OCI-LY7 (cell line): ENCODE data around the gene VMAC. TPM values are rescaled to one million over a fixed set of nuclear protein-coding genes. Genes with fewer than 3 reads are reported as not detected.

Source experiments
- BruUV-seq: library from RNA; stranded (reverse); fragments of 400-500 nt; replicated peaks from 2 replicates; lab custom pipeline; 2021; lab: Mats Ljungman, UMichigan
- CTCF ChIA-PET: fragments of 300-600 bp; sonication (Branson Sonifier 250); formaldehyde crosslinking; loops from one replicate; lab custom pipeline; 2022; ENCODE audit warnings: antibody characterized with exemption; ENCODE audit not compliant: unreplicated experiment; lab: Charles Lee
- POLR2A ChIA-PET: fragments of 300-600 bp; sonication (Branson Sonifier 250); formaldehyde crosslinking; loops from one replicate; lab custom pipeline; 2022; ENCODE audit warnings: antibody characterized with exemption; lab: Charles Lee
- DNase-seq: peaks from one replicate; pipeline ENCODE4 v3.0.0-alpha.2; 2015; ENCODE audit warnings: low spot score
- H2AFZ ChIP-seq: fragments of 200-600 bp; sonication (generic), shearing (Covaris generic); 2 replicates; pipeline ENCODE4 v1.6.1; 2014; ENCODE audit warnings: mild to moderate bottlenecking, antibody characterized with exemption, low read length, moderate library complexity
- H3K27ac ChIP-seq: fragments of 200-600 bp; sonication (generic); 2 replicates; pipeline ENCODE4 v1.5.1; 2014; ENCODE audit warnings: mixed run types, low read depth, mild to moderate bottlenecking, moderate library complexity, low read length, inconsistent platforms; ENCODE audit not compliant: poor library complexity, severe bottlenecking
- H3K36me3 ChIP-seq: fragments of 200-600 bp; sonication (generic); 2 replicates; pipeline ENCODE4 v1.6.1; 2014; ENCODE audit warnings: mild to moderate bottlenecking, antibody characterized with exemption, low read length, moderate library complexity, mixed read lengths; ENCODE audit not compliant: insufficient read depth
- H3K4me1 ChIP-seq: fragments of 200-600 bp; sonication (generic); 2 replicates; pipeline ENCODE4 v1.5.1; 2014; ENCODE audit warnings: mild to moderate bottlenecking, low read length; ENCODE audit not compliant: insufficient read depth, poor library complexity, severe bottlenecking
- H3K4me2 ChIP-seq: fragments of 200-600 bp; sonication (generic); 2 replicates; pipeline ENCODE4 v1.6.1; 2014; ENCODE audit warnings: mild to moderate bottlenecking, low read length
- H3K4me3 ChIP-seq: fragments of 200-600 bp; sonication (generic); 2 replicates; pipeline ENCODE4 v1.5.1; 2014; ENCODE audit warnings: mild to moderate bottlenecking, low read depth, low read length; ENCODE audit not compliant: poor library complexity, severe bottlenecking
- H3K79me2 ChIP-seq: fragments of 200-600 bp; sonication (generic); 2 replicates; pipeline ENCODE4 v1.6.1; 2016; ENCODE audit warnings: low read depth, mild to moderate bottlenecking, low read length, moderate library complexity, mixed read lengths; ENCODE audit not compliant: insufficient read depth
- H3K9me2 ChIP-seq: fragments of 200-600 bp; sonication (generic); 2 replicates; pipeline ENCODE4 v1.6.1; 2016; ENCODE audit warnings: mild to moderate bottlenecking, low read length, mixed read lengths; ENCODE audit not compliant: insufficient read depth
- H3K9me3 ChIP-seq: fragments of 200-600 bp; sonication (generic); 2 replicates; pipeline ENCODE4 v1.6.1; 2014; ENCODE audit warnings: mild to moderate bottlenecking, mixed run types, low read length, mixed read lengths
- H4K20me1 ChIP-seq: fragments of 200-600 bp; sonication (generic); 2 replicates; pipeline ENCODE4 v1.6.1; 2014; ENCODE audit warnings: mild to moderate bottlenecking, antibody characterized with exemption, low read length, moderate library complexity, mixed read lengths; ENCODE audit not compliant: insufficient read depth
- EZH2phosphoT487 ChIP-seq: fragments of 200-600 bp; sonication (generic); IDR thresholded peaks from 2 replicates; pipeline ENCODE4 v1.6.1; 2018; ENCODE audit warnings: low read depth, borderline replicate concordance, mild to moderate bottlenecking, mixed run types, antibody characterized with exemption, low read length, moderate library complexity, mixed read lengths
- intact Hi-C: fragments of 100-400 bp; cut with micrococcal nuclease; formaldehyde crosslinking; loops from one replicate; pipeline ENCODE4 v1.10.0; 2022; ENCODE audit not compliant: unreplicated experiment
- total RNA-seq, 2 experiments: library from RNA; depleted of rRNA in 1 of 2; stranded (reverse); fragments of >200 nt in 1 of 2; shearing (Covaris generic) in 1 of 2; gene quantifications; 2 replicates each; pipeline ENCODE4 v1.2.3, GENCODE V29; 2014 to 2022
- TF ChIP-seq, protein P1 (sequence below): fragments of 200-600 bp; sonication (generic); conservative IDR thresholded peaks from 2 replicates; pipeline ENCODE4 v1.5.1; 2014; ENCODE audit warnings: mild to moderate bottlenecking, antibody characterized with exemption, low read length, moderate library complexity, mixed read lengths

VMAC gene
- total RNA-seq, 2 experiments from 2014 or later: 6.0 to 6.8 TPM

DNA sequence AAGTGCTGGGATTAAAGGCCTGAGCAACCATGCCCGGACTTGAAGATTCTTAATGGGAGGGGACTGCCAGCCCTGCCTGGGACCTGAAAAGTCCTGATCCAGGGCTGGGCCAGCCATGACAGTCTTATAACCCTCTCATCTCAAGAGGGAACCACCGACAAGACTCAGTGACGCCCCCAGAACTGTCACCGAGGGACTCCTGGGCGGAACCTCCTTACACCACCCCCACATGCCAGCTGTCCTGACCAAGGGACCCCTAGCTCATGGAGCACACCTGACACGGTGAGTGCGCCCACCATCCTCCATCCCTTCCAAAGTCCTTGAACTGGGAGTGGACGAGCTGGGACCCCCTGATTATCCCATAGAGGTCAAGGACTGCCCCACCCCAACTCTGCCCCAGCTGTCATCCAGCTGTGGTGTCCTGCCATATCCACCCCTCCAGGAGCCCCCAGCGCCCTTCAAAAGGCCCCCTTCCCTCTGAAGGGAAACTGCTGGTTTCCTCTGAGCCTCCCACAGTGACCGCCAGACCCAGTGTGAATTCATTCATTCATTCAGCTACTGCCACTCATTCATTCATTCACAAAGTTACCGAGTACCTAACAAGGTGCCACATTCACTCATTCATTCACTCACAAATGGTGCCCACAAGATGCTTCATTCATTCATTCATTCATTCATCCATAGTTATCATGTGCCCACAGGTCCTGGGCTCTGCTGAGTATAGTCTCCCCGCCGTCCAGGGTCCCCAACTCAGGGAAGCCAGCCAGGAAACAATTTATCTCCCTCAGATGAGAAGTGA lies 4.7 kb upstream of the VMAC start:
- intact Hi-C loops: loop anchor here (5.0 to 10.0 kb wide), 2 partner anchors 52 to 125 kb away; no protein-coding TSS in a partner anchor
- Histone ChIP-seq H2AFZ (no peak overlapping the region), H3K36me3 (peaks cover 44% of the 10 kb centered on the region), H3K4me1 (peaks cover 12% of the 10 kb centered on the region), H3K9me3 (no peaks in the 10 kb centered on the region), H3K9me2 (no peaks in the 10 kb centered on the region), H4K20me1 (no peaks in the 10 kb centered on the region), H3K27ac (no peak overlapping the region), H3K79me2 (peaks cover 45% of the 10 kb centered on the region), H3K4me3 (no peak overlapping the region), H3K4me2 (no peak overlapping the region)
- TF ChIP-seq, protein P1, sequence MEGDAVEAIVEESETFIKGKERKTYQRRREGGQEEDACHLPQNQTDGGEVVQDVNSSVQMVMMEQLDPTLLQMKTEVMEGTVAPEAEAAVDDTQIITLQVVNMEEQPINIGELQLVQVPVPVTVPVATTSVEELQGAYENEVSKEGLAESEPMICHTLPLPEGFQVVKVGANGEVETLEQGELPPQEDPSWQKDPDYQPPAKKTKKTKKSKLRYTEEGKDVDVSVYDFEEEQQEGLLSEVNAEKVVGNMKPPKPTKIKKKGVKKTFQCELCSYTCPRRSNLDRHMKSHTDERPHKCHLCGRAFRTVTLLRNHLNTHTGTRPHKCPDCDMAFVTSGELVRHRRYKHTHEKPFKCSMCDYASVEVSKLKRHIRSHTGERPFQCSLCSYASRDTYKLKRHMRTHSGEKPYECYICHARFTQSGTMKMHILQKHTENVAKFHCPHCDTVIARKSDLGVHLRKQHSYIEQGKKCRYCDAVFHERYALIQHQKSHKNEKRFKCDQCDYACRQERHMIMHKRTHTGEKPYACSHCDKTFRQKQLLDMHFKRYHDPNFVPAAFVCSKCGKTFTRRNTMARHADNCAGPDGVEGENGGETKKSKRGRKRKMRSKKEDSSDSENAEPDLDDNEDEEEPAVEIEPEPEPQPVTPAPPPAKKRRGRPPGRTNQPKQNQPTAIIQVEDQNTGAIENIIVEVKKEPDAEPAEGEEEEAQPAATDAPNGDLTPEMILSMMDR: no peak
- no peak for TF ChIP-seq EZH2phosphoT487
- ChIA-PET CTCF (no interaction called here), POLR2A (no interaction called here)
- no TSS peak for BruUV-seq
- no peak for DNase-seq

GRCh38 chr19:5900976-5901375 lies 3.7 kb upstream of the VMAC start:
- Histone ChIP-seq H3K27ac (no peak overlapping the region), H4K20me1 (no peaks in the 10 kb centered on the region), H3K36me3 (peaks cover 33% of the 10 kb centered on the region), H3K9me2 (no peaks in the 10 kb centered on the region), H3K4me2 (peak overlapping the region; percentile 28; the same call in 1 of the 2 replicates), H3K79me2 (peaks cover 45% of the 10 kb centered on the region), H3K4me3 (no peak overlapping the region), H3K4me1 (peaks cover 15% of the 10 kb centered on the region), H2AFZ (no peak overlapping the region), H3K9me3 (no peaks in the 10 kb centered on the region)
- POLR2A ChIA-PET: no interaction called here
- CTCF ChIA-PET: no interaction called here
- DNase-seq: no peak
- intact Hi-C loops: loop anchor here (5.0 to 10.0 kb wide), 2 partner anchors 51 to 124 kb away; no protein-coding TSS in a partner anchor
- BruUV-seq: no TSS peak
- TF ChIP-seq, protein P1: no peak
- TF ChIP-seq EZH2phosphoT487: no peak
